Measurements from ENCODE around the gene TMIGD1. TPM values are rescaled to one million over a fixed set of nuclear protein-coding genes. Genes with fewer than 3 reads are reported as not detected.

The TMIGD1 gene
- total RNA-seq, 4 donors from 2014 or later, result 5.0 to 684 (median 290) TPM

GRCh38 chr17:30379903-30380381 lies 46.1 kb upstream of the TMIGD1 start:
- Histone ChIP-seq H3K27me3 (no peaks in the 10 kb centered on the region), H3K4me1 (peaks cover 0 to 40% (median 3%) of the 10 kb centered on the region in 4 donors), H3K27ac (peak overlapping the region; percentile 17 to 88 (median 84)), H3K4me3 (peak overlapping the region; percentile 85 to 95 (median 89)), H3K36me3 (no peaks in the 10 kb centered on the region), H3K9me3 (no peaks in the 10 kb centered on the region)
- no peak for TF ChIP-seq CTCF (IDR thresholded peaks at IDR 0.05)
- no peak for TF ChIP-seq POLR2A (IDR thresholded peaks at IDR 0.05)
- no peak for DNase-seq

GRCh38 chr17:30379303-30379902 lies 45.5 kb upstream of the TMIGD1 start:
- no peaks in the 10 kb centered on the region for H3K9me3 ChIP-seq
- H3K4me3 ChIP-seq, result peak overlapping the region; percentile 85 to 95 (median 89)
- peaks cover 0 to 40% (median 3%) of the 10 kb centered on the region in 4 donors for H3K4me1 ChIP-seq
- H3K36me3 ChIP-seq, result no peaks in the 10 kb centered on the region
- H3K27ac ChIP-seq, result peak overlapping the region; percentile 83 to 88 (median 86)
- DNase-seq, result peak; percentile 29 to 68 (median 62)
- H3K27me3 ChIP-seq, result no peaks in the 10 kb centered on the region
- TF ChIP-seq CTCF (IDR thresholded peaks at IDR 0.05) (no peak), POLR2A (IDR thresholded peaks at IDR 0.05) (no peak)

- Histone ChIP-seq H3K4me1 (peaks cover 0 to 40% (median 3%) of the 10 kb centered on the region in 4 donors), H3K27ac (peak within 1 kb of the TSS; percentile 83 to 88 (median 86)), H3K27me3 (no peaks in the 10 kb centered on the region), H3K9me3 (no peaks in the 10 kb centered on the region), H3K36me3 (no peaks in the 10 kb centered on the region), H3K4me3 (peak within 1 kb of the TSS; percentile 85 to 95 (median 89))
- peak; percentile 96 to 99 (median 98) for DNase-seq
- TF ChIP-seq CTCF (IDR thresholded peaks at IDR 0.05) (peak in 1 of 6 experiments; percentile 20), POLR2A (IDR thresholded peaks at IDR 0.05) (peak; percentile 89)
These were observed 45.0 kb upstream of the TMIGD1 start, which contains the start of gene CPD for GRCh38 chr17:30378825-30379302. TSS of gene CPD (plus strand) at chr17:30378927. CDS start at chr17:30378981, 54 bp downstream.

- peak overlapping the region; percentile 83 to 88 (median 86) for H3K27ac ChIP-seq
- H3K36me3 ChIP-seq, result no peaks in the 10 kb centered on the region
- peak overlapping the region; percentile 85 to 95 (median 89) for H3K4me3 ChIP-seq
- H3K9me3 ChIP-seq, result no peaks in the 10 kb centered on the region
- H3K4me1 ChIP-seq, result peaks cover 0 to 40% (median 3%) of the 10 kb centered on the region in 4 donors
- peak in 2 of 6 experiments; percentile 10 to 16 for TF ChIP-seq CTCF (IDR thresholded peaks at IDR 0.05)
- no peak for TF ChIP-seq POLR2A (IDR thresholded peaks at IDR 0.05)
- peak; percentile 43 to 68 (median 63) for DNase-seq
- no peaks in the 10 kb centered on the region for H3K27me3 ChIP-seq
These were observed 44.5 kb upstream of the TMIGD1 start for GRCh38 chr17:30378241-30378824.

- peak overlapping the region; percentile 85 to 95 (median 89) for H3K4me3 ChIP-seq
- peak overlapping the region; percentile 83 to 88 (median 86) for H3K27ac ChIP-seq
- DNase-seq, result no peak
- H3K9me3 ChIP-seq, result no peaks in the 10 kb centered on the region
- TF ChIP-seq POLR2A (IDR thresholded peaks at IDR 0.05) (no peak), CTCF (IDR thresholded peaks at IDR 0.05) (no peak)
- H3K36me3 ChIP-seq, result no peaks in the 10 kb centered on the region
- H3K27me3 ChIP-seq, result no peaks in the 10 kb centered on the region
- H3K4me1 ChIP-seq, result peaks cover 0 to 37% (median 3%) of the 10 kb centered on the region in 4 donors
These were observed 43.9 kb upstream of the TMIGD1 start for GRCh38 chr17:30377574-30378240.
